HEK293 (cell line): ENCODE results near the gene DENND2A.

ENCODE experiments used
- CTCF ChIP-seq: fragments of 450-650 bp; formaldehyde crosslinking; IDR thresholded peaks from 2 replicates; pipeline ENCODE4 v1.5.1; 2016; ENCODE audit warnings: missing biosample characterization, missing genetic modification characterization
- HIC1 ChIP-seq: fragments of 450-650 bp; formaldehyde crosslinking; IDR thresholded peaks from 2 replicates; pipeline ENCODE4 v1.5.1; 2016; ENCODE audit warnings: missing biosample characterization, missing genetic modification characterization
- REST ChIP-seq: fragments of 450-650 bp; formaldehyde crosslinking; IDR thresholded peaks from 2 replicates; pipeline ENCODE4 v1.5.1; 2016; ENCODE audit warnings: missing biosample characterization, missing genetic modification characterization
- WT1 ChIP-seq: fragments of 450-650 bp; formaldehyde crosslinking; IDR thresholded peaks from 2 replicates; pipeline ENCODE4 v1.5.1; 2016; ENCODE audit warnings: missing biosample characterization, missing genetic modification characterization
- ZBTB49 ChIP-seq: fragments of 450-650 bp; formaldehyde crosslinking; IDR thresholded peaks from 2 replicates; pipeline ENCODE4 v1.5.1; 2016; ENCODE audit warnings: missing biosample characterization, missing genetic modification characterization, low read depth
- ZNF114 ChIP-seq: fragments of 450-650 bp; formaldehyde crosslinking; IDR thresholded peaks from 2 replicates; pipeline ENCODE4 v1.5.0; 2017; ENCODE audit warnings: missing biosample characterization, missing genetic modification characterization
- ZNF157 ChIP-seq: fragments of 450-650 bp; formaldehyde crosslinking; IDR thresholded peaks from 2 replicates; pipeline ENCODE4 v1.5.1; 2016; ENCODE audit warnings: missing biosample characterization, missing genetic modification characterization
- ZNF211 ChIP-seq: fragments of 450-650 bp; formaldehyde crosslinking; IDR thresholded peaks from 2 replicates; pipeline ENCODE4 v1.5.1; 2016; ENCODE audit warnings: low read depth, missing biosample characterization, missing genetic modification characterization
- ZNF423 ChIP-seq: fragments of 450-650 bp; formaldehyde crosslinking; IDR thresholded peaks from 2 replicates; pipeline ENCODE4 v1.5.1; 2016; ENCODE audit warnings: missing biosample characterization, missing genetic modification characterization
- ZNF513 ChIP-seq: fragments of 450-650 bp; IDR thresholded peaks from 2 replicates; pipeline ENCODE4 v1.5.1; 2018; ENCODE audit warnings: missing biosample characterization, missing genetic modification characterization
- ZNF658 ChIP-seq: fragments of 450-650 bp; formaldehyde crosslinking; IDR thresholded peaks from 2 replicates; pipeline ENCODE4; 2016; ENCODE audit warnings: missing biosample characterization, missing genetic modification characterization

- no peak for TF ChIP-seq CTCF (tag by site-specific recombination)
- TF ChIP-seq ZNF513 (tag by site-specific recombination): no peak
- no peak for TF ChIP-seq ZBTB49 (tag by site-specific recombination)
- TF ChIP-seq ZNF114 (tag by site-specific recombination): no peak
- no peak for TF ChIP-seq ZNF157 (tag by site-specific recombination)
- no peak for TF ChIP-seq HIC1 (tag by site-specific recombination)
- no peak for TF ChIP-seq WT1 (tag by site-specific recombination)
- no peak for TF ChIP-seq REST (tag by site-specific recombination)
- TF ChIP-seq ZNF211 (tag by site-specific recombination): no peak
- no peak for TF ChIP-seq ZNF658 (tag by site-specific recombination)
- no peak for TF ChIP-seq ZNF423 (tag by site-specific recombination)
Observed at GRCh38 chr7:140581411-140581810, 59.2 kb downstream of the DENND2A start.
